ENCODE results near the gene CACNA2D1. TPM values are rescaled to one million over a fixed set of nuclear protein-coding genes. Genes with fewer than 3 reads are reported as not detected.
A peak's percentile ranks its signal among the peaks of the same experiment; 100 is the strongest.

CACNA2D1 gene
- total and polyA plus RNA-seq, 8 donors, result 0.79 to 5.0 (median 2.1) TPM

- intact Hi-C loops (cut with DNase I), result no loop called here
These were observed 31.8 kb downstream of the CACNA2D1 start for GRCh38 chr7:82411732-82412131.

GRCh38 chr7:82410461-82410860 lies 33.1 kb downstream of the CACNA2D1 start:
- Histone ChIP-seq H3K4me1 (no peaks in the 10 kb centered on the region), H3K4me3 (no peak overlapping the region), H3K36me3 (no peaks in the 10 kb centered on the region), H3K9me3 (no peaks in the 10 kb centered on the region), H3K27me3 (no peaks in the 10 kb centered on the region), H3K27ac (no peak overlapping the region)
- no peak for FAIRE-seq
- ATAC-seq, result peak in 2 of 4 donors; percentile 81 to 82
- intact Hi-C loops (cut with DNase I), result no loop called here
- no peak for TF ChIP-seq CTCF (IDR thresholded peaks at IDR 0.05)
- 75 to 80% methylated on average over 10 of the region's 10 CpGs for WGBS, 2 donors
- peak in 1 of 6 donors; percentile 3 for DNase-seq

More at GRCh38 chr7:82411732-82412131, 31.8 kb downstream of the CACNA2D1 start:
- no peaks in the 10 kb centered on the region for H3K27me3 ChIP-seq
- H3K36me3 ChIP-seq, result no peaks in the 10 kb centered on the region
- WGBS, 2 donors, result 55 to 60% methylated on average over 2 of the region's 2 CpGs
- no peak overlapping the region for H3K27ac ChIP-seq
- FAIRE-seq (no peak), ATAC-seq (no peak), DNase-seq (no peak)
- H3K4me3 ChIP-seq, result no peak overlapping the region
- no peaks in the 10 kb centered on the region for H3K4me1 ChIP-seq
- no peaks in the 10 kb centered on the region for H3K9me3 ChIP-seq
- no peak for TF ChIP-seq CTCF (IDR thresholded peaks at IDR 0.05)

GRCh38 chr7:82406937-82407336 lies 36.6 kb downstream of the CACNA2D1 start:
- FAIRE-seq, result no peak
- intact Hi-C loops (cut with DNase I), result no loop called here
- WGBS, 2 donors, result 96% methylated on average over 1 of the region's 1 CpG

GRCh38 chr7:82405301-82405700 lies 38.3 kb downstream of the CACNA2D1 start:
- H3K27ac ChIP-seq, result no peak overlapping the region
- no peaks in the 10 kb centered on the region for H3K36me3 ChIP-seq
- no peak for TF ChIP-seq CTCF (IDR thresholded peaks at IDR 0.05)
- no peak overlapping the region for H3K4me3 ChIP-seq
- DNase-seq, result no peak
- no peak for ATAC-seq
- intact Hi-C loops (cut with DNase I), result no loop called here
- no peaks in the 10 kb centered on the region for H3K27me3 ChIP-seq
- H3K9me3 ChIP-seq, result no peaks in the 10 kb centered on the region
- H3K4me1 ChIP-seq, result no peaks in the 10 kb centered on the region
- FAIRE-seq, result no peak
- 54 to 58% methylated on average over 1 of the region's 1 CpG for WGBS, 2 donors

More at GRCh38 chr7:82406937-82407336, 36.6 kb downstream of the CACNA2D1 start:
- Histone ChIP-seq H3K4me3 (no peak overlapping the region), H3K36me3 (no peaks in the 10 kb centered on the region), H3K4me1 (no peaks in the 10 kb centered on the region), H3K27ac (no peak overlapping the region), H3K27me3 (no peaks in the 10 kb centered on the region), H3K9me3 (no peaks in the 10 kb centered on the region)
- no peak for TF ChIP-seq CTCF (IDR thresholded peaks at IDR 0.05)
- DNase-seq, result no peak
- ATAC-seq, result no peak

GRCh38 chr7:82404652-82405051 lies 38.9 kb downstream of the CACNA2D1 start:
- H3K27me3 ChIP-seq, result no peaks in the 10 kb centered on the region
- FAIRE-seq (no peak), DNase-seq (no peak), ATAC-seq (no peak)
- no peaks in the 10 kb centered on the region for H3K4me1 ChIP-seq
- no peak overlapping the region for H3K4me3 ChIP-seq
- H3K9me3 ChIP-seq, result no peaks in the 10 kb centered on the region
- no peak overlapping the region for H3K27ac ChIP-seq
- no peak for TF ChIP-seq CTCF (IDR thresholded peaks at IDR 0.05)
- no peaks in the 10 kb centered on the region for H3K36me3 ChIP-seq
- intact Hi-C loops (cut with DNase I), result no loop called here
- WGBS, 2 donors, result 58 to 75% methylated on average over 2 of the region's 2 CpGs

All from pancreas (tissue), 10 donors.